MCF 10A (cell line): ENCODE measurements around the gene ISOC2. TPM values are rescaled to one million over a fixed set of nuclear protein-coding genes. Genes with fewer than 3 reads are reported as not detected.
A peak's percentile ranks its signal among the peaks of the same experiment; 100 is the strongest.
"Not testable (repeated sequence)": the region's sequence is repeated elsewhere in the genome, so short reads cannot be mapped to it uniquely, and the experiment has no call there.

Experiments
- BruUV-seq: library from RNA; stranded (reverse); fragments of 400-500 nt; replicated peaks from 2 replicates; lab custom pipeline; 2021; lab: Mats Ljungman, UMichigan
- CTCF ChIA-PET: fragments of 300-600 bp; sonication (Branson Sonifier 250); formaldehyde crosslinking; extraction: SDS; loops from one replicate; lab custom pipeline; 2021; ENCODE audit warnings: antibody characterized with exemption, inconsistent platforms; lab: Yijun Ruan, JAX
- POLR2A ChIA-PET: fragments of 300-600, 350-650 bp; sonication (Branson Sonifier 250); formaldehyde crosslinking; extraction: SDS; loops from one replicate; lab custom pipeline; 2020; ENCODE audit warnings: antibody characterized with exemption, inconsistent platforms; lab: Yijun Ruan, JAX
- DNase-seq: peaks from one replicate; pipeline ENCODE4 v3.0.0-alpha.2; 2018; ENCODE audit not compliant: unreplicated experiment
- H3K27ac Mint-ChIP-seq: one replicate; pipeline ENCODE4 v1.8.0; 2022; ENCODE audit warnings: mild to moderate bottlenecking, low read depth, mixed read lengths; ENCODE audit not compliant: unreplicated experiment
- H3K27me3 Mint-ChIP-seq: one replicate; pipeline ENCODE4 v1.8.0; 2022; ENCODE audit warnings: mixed read lengths; ENCODE audit not compliant: insufficient read depth, unreplicated experiment
- H3K36me3 Mint-ChIP-seq: one replicate; pipeline ENCODE4 v1.8.0; 2022; ENCODE audit warnings: mild to moderate bottlenecking, moderate library complexity, mixed read lengths; ENCODE audit not compliant: insufficient read depth, unreplicated experiment
- H3K4me1 Mint-ChIP-seq: one replicate; pipeline ENCODE4 v1.8.0; 2022; ENCODE audit warnings: mixed read lengths; ENCODE audit not compliant: insufficient read depth, unreplicated experiment
- H3K4me3 Mint-ChIP-seq: one replicate; pipeline ENCODE4 v1.8.0; 2022; ENCODE audit warnings: mild to moderate bottlenecking, moderate library complexity, mixed read lengths; ENCODE audit not compliant: unreplicated experiment
- H3K9me3 Mint-ChIP-seq: one replicate; pipeline ENCODE4 v1.8.0; 2022; ENCODE audit warnings: mixed read lengths; ENCODE audit not compliant: unreplicated experiment
- intact Hi-C: fragments of 100-400 bp; cut with micrococcal nuclease; formaldehyde crosslinking; loops from 2 replicates; pipeline ENCODE4 v1.14.1; 2022
- total RNA-seq: library from RNA; stranded (reverse); gene quantifications from 2 replicates; pipeline ENCODE4 v1.2.3, GENCODE V29; 2022
- TF ChIP-seq, protein P1 (sequence below): fragments of 200-600 bp; IDR thresholded peaks from one replicate; pipeline ENCODE4 v1.8.0; 2022; ENCODE audit warnings: antibody characterized with exemption, mild to moderate bottlenecking; ENCODE audit not compliant: unreplicated experiment

ISOC2 gene
- total RNA-seq, 1 experiment from 2014 or later = 59.9 TPM

DNA sequence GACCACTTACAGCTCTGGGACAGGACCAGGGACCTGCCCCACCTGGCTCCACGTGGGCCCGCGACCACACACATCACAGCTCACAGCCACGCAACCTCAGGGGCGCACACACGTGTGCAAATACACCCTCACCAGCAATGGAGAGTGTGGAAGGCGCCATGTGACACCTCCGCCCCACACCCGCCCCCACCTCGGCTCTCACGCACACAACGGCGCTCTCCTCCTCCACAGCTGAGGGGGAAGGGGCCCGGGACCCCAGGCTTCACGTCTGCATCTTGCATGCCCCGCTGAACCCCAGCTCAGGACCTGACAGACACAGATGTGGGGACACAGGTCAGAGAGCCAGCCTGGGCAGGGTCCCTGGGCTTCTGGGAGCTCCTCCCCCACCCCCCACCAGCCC, 12.0 kb downstream of the ISOC2 start:
- TF ChIP-seq, protein P1, sequence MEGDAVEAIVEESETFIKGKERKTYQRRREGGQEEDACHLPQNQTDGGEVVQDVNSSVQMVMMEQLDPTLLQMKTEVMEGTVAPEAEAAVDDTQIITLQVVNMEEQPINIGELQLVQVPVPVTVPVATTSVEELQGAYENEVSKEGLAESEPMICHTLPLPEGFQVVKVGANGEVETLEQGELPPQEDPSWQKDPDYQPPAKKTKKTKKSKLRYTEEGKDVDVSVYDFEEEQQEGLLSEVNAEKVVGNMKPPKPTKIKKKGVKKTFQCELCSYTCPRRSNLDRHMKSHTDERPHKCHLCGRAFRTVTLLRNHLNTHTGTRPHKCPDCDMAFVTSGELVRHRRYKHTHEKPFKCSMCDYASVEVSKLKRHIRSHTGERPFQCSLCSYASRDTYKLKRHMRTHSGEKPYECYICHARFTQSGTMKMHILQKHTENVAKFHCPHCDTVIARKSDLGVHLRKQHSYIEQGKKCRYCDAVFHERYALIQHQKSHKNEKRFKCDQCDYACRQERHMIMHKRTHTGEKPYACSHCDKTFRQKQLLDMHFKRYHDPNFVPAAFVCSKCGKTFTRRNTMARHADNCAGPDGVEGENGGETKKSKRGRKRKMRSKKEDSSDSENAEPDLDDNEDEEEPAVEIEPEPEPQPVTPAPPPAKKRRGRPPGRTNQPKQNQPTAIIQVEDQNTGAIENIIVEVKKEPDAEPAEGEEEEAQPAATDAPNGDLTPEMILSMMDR = no peak

DNA sequence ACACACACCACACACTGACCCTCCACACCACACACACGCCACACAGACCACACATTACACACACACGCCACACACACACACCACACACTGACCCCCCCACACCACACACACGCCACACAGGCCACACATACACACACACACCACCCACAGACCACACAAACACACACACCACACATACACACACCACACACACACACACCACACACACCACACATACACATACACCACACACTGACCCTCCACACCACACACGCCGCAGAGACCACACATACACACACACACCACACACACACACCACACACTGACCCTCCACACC, 13.3 kb downstream of the ISOC2 start:
- DNase-seq, H3K4me3 Mint-ChIP-seq, intact Hi-C loops, BruUV-seq, H3K9me3 Mint-ChIP-seq, H3K27ac Mint-ChIP-seq, H3K36me3 Mint-ChIP-seq: not testable (repeated sequence)
- ChIA-PET CTCF (interaction anchor here (0.7 kb wide), 1 partner anchor 294 kb away, joined by 3 read pairs; no protein-coding TSS in a partner anchor), POLR2A (interaction anchor here (0.8 to 3.0 kb wide), 9 partner anchors 11 to 184 kb away, joined by 3 to 22 read pairs (median 9); partner anchors contain the start of genes ISOC2, KMT5C, RPL28 and TMEM238)
- Mint-ChIP-seq H3K4me1 (peaks cover 22% of the 10 kb centered on the region), H3K27me3 (peaks cover 29% of the 10 kb centered on the region)

More for the DNA sequence above, 12.0 kb downstream of the ISOC2 start:
- ChIA-PET POLR2A (no interaction called here), CTCF (interaction anchor here (0.5 to 1.8 kb wide), 4 partner anchors 8 to 158 kb away, joined by 3 to 7 read pairs (median 4); no protein-coding TSS in a partner anchor)
- BruUV-seq = no TSS peak
- peaks cover 20% of the 10 kb centered on the region for H3K27me3 Mint-ChIP-seq
- no peaks in the 10 kb centered on the region for H3K9me3 Mint-ChIP-seq
- intact Hi-C loops = no loop called here
- H3K4me3 Mint-ChIP-seq = no peak overlapping the region
- H3K36me3 Mint-ChIP-seq = no peaks in the 10 kb centered on the region
- no peak for DNase-seq
- peaks cover 12% of the 10 kb centered on the region for H3K4me1 Mint-ChIP-seq
- no peak overlapping the region for H3K27ac Mint-ChIP-seq

DNA sequence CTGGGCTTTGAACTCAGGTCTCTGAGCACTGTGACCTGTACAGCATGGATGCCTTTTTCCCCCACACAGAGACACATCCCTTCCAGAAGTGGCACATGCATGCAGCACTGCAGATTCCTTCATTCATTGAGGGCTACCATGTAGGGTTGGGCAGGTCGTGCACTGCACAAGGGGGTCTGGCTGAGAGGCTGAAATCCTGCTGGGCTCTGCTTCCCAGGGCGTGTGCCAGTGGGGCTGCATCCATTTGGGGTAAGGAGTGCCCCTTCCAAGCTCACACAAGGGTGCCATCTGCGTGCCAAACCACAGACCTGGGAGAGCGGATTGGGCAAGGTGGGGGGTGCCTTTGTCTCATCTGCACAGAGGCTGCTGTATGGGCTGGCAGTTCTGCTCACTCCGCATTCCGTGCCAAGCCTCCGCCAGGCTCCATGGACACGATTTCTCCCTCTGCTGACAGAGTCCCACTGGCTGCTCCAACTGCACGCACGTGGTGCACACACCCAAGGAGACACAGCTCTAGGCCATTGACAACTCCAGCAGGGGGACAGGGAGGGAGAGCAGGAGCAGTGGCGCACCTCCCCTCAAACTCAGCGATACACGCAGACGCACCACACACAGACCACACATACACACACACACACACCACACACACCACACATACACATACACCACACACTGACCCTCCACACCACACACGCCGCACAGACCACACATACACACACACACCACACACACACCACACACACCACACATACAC, 13.8 kb downstream of the ISOC2 start:
- Mint-ChIP-seq H3K27ac (no peak overlapping the region), H3K9me3 (no peaks in the 10 kb centered on the region), H3K36me3 (no peaks in the 10 kb centered on the region), H3K27me3 (peaks cover 29% of the 10 kb centered on the region), H3K4me3 (no peak overlapping the region), H3K4me1 (peaks cover 27% of the 10 kb centered on the region)
- no TSS peak for BruUV-seq
- ChIA-PET CTCF (interaction anchor here (0.7 to 1.5 kb wide), 3 partner anchors 29 to 293 kb away, joined by 3 to 8 read pairs (median 3); no protein-coding TSS in a partner anchor), POLR2A (interaction anchor here (0.6 to 3.0 kb wide), 15 partner anchors 10 to 330 kb away, joined by 3 to 22 read pairs (median 7); partner anchors contain the start of genes ISOC2, KMT5C, RPL28 and TMEM238)
- DNase-seq = peak; percentile 96
- TF ChIP-seq, protein P1 = no peak
- intact Hi-C loops = loop anchor here (2.0 kb wide), 1 partner anchor 15 kb away; no protein-coding TSS in a partner anchor

DNA sequence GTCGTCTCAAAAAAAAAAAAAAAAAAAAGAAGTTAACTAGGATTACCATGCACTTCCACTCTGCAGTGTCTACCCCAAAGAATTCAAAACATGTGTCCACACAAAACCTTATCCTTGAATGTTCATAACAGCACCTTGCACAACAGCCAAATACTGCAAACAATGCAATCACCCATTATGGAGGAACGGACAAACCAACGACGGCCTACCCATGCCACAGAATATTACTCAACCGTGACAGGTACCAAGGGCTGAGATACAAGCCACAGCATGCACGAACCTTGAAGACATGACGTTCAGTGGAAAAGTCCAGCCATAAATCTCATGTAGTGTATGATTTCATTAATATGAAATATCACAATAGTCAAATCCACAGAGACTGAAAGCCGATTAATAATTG, 15.4 kb downstream of the ISOC2 start:
- H3K27me3 Mint-ChIP-seq = peaks cover 42% of the 10 kb centered on the region
- H3K27ac Mint-ChIP-seq = peak overlapping the region; percentile 67
- H3K4me1 Mint-ChIP-seq = peaks cover 34% of the 10 kb centered on the region
- H3K9me3 Mint-ChIP-seq = no peaks in the 10 kb centered on the region
- peak; percentile 95 for DNase-seq
- TF ChIP-seq, protein P1 = no peak
- ChIA-PET POLR2A (interaction anchor here (0.7 to 3.0 kb wide), 11 partner anchors 9 to 476 kb away, joined by 3 to 22 read pairs (median 8); partner anchors contain the start of genes ISOC2, KMT5C, RPL28 and UBE2S), CTCF (interaction anchor here (0.6 to 1.1 kb wide), 2 partner anchors 13 to 186 kb away, joined by 3 to 4 read pairs; no protein-coding TSS in a partner anchor)
- intact Hi-C loops = loop anchor here (2.0 kb wide), 1 partner anchor 13 kb away; no protein-coding TSS in a partner anchor
- BruUV-seq = no TSS peak
- no peaks in the 10 kb centered on the region for H3K36me3 Mint-ChIP-seq
- H3K4me3 Mint-ChIP-seq = peak overlapping the region; percentile 39
